BJ (cell line): Measurements from ENCODE around the gene SIDT1. TPM values are rescaled to one million over a fixed set of nuclear protein-coding genes. Genes with fewer than 3 reads are reported as not detected.

Source experiments
- CTCF ChIA-PET: fragments of 350-600 bp; formaldehyde crosslinking; extraction: SDS; loops from one replicate; lab custom pipeline; 2021; ENCODE audit warnings: antibody characterized with exemption, inconsistent platforms; lab: Yijun Ruan, JAX
- POLR2A ChIA-PET: fragments of 300-600 bp; sonication (Branson Sonifier 250); formaldehyde crosslinking; extraction: SDS; loops from one replicate; lab custom pipeline; 2021; ENCODE audit warnings: antibody characterized with exemption; lab: Charles Lee
- DNase-seq: peaks from one replicate; pipeline ENCODE4 v3.0.0-alpha.2; 2011; ENCODE audit warnings: low read depth
- H3K27me3 ChIP-seq: 2 replicates; pipeline ENCODE4 v1.6.0; 2011; ENCODE audit warnings: low read length; ENCODE audit not compliant: control insufficient read depth, insufficient read depth
- H3K36me3 ChIP-seq: 2 replicates; pipeline ENCODE4 v1.5.1; 2011; ENCODE audit warnings: low read length; ENCODE audit not compliant: control insufficient read depth, insufficient read depth
- H3K4me3 ChIP-seq: 2 replicates; pipeline ENCODE4 v1.5.1; 2011; ENCODE audit warnings: low read depth, mild to moderate bottlenecking, control low read depth, low read length
- CTCF ChIP-seq: IDR thresholded peaks from 2 replicates; pipeline ENCODE4 v1.5.1; 2011; ENCODE audit warnings: low read depth, mild to moderate bottlenecking, control low read depth, inconsistent platforms, low read length, moderate library complexity; ENCODE audit not compliant: insufficient read depth
- polyA plus RNA-seq: library from polyadenylated mRNA; depleted of rRNA; stranded (reverse); fragments of >200 nt; gene quantifications from 2 replicates; pipeline ENCODE4 v1.2.3, GENCODE V29; 2011

Gene SIDT1
- polyA plus RNA-seq, 1 experiment = not detected

GRCh38 chr3:113660896-113661295, 128.5 kb downstream of the SIDT1 start:
- no peaks in the 10 kb centered on the region for H3K27me3 ChIP-seq
- no peak overlapping the region for H3K4me3 ChIP-seq
- no peak for DNase-seq
- ChIA-PET POLR2A (interaction anchor here (0.6 kb wide), 1 partner anchor 52 kb away, joined by 19 read pairs; no protein-coding TSS in a partner anchor), CTCF (interaction anchor here (1.5 kb wide), 1 partner anchor 11 kb away, joined by 4 read pairs; no protein-coding TSS in a partner anchor)
- peaks cover 5% of the 10 kb centered on the region for H3K36me3 ChIP-seq
- TF ChIP-seq CTCF = no peak

GRCh38 chr3:113662824-113663223, 130.5 kb downstream of the SIDT1 start:
- no peak for TF ChIP-seq CTCF
- CTCF ChIA-PET = no interaction called here
- no peak for DNase-seq
- H3K27me3 ChIP-seq = no peaks in the 10 kb centered on the region
- POLR2A ChIA-PET = no interaction called here
- H3K36me3 ChIP-seq = peaks cover 5% of the 10 kb centered on the region
- no peak overlapping the region for H3K4me3 ChIP-seq

GRCh38 chr3:113663324-113663750, 131.0 kb downstream of the SIDT1 start:
- H3K27me3 ChIP-seq = no peaks in the 10 kb centered on the region
- ChIA-PET POLR2A (no interaction called here), CTCF (interaction anchor here (1.2 kb wide), 1 partner anchor 12 kb away, joined by 3 read pairs; no protein-coding TSS in a partner anchor)
- H3K36me3 ChIP-seq = peaks cover 4% of the 10 kb centered on the region; the same call in 1 of the 2 replicates
- no peak for DNase-seq
- no peak overlapping the region for H3K4me3 ChIP-seq
- no peak for TF ChIP-seq CTCF

GRCh38 chr3:113663761-113664160, 131.4 kb downstream of the SIDT1 start:
- CTCF ChIA-PET = interaction anchor here (1.2 kb wide), 1 partner anchor 12 kb away, joined by 3 read pairs; no protein-coding TSS in a partner anchor
- Histone ChIP-seq H3K36me3 (peaks cover 4% of the 10 kb centered on the region; the same call in 1 of the 2 replicates), H3K27me3 (no peaks in the 10 kb centered on the region), H3K4me3 (no peak overlapping the region)
- POLR2A ChIA-PET = no interaction called here
- TF ChIP-seq CTCF = no peak
- DNase-seq = no peak

- H3K36me3 ChIP-seq = peaks cover 4% of the 10 kb centered on the region; the same call in 1 of the 2 replicates
- no peak for TF ChIP-seq CTCF
- no peaks in the 10 kb centered on the region for H3K27me3 ChIP-seq
- H3K4me3 ChIP-seq = no peak overlapping the region
- ChIA-PET POLR2A (no interaction called here), CTCF (interaction anchor here (1.0 to 1.2 kb wide), 2 partner anchors 13 to 172 kb away, joined by 3 read pairs; no protein-coding TSS in a partner anchor)
- no peak for DNase-seq
Observed at GRCh38 chr3:113664523-113665094, 132.3 kb downstream of the SIDT1 start.
